Fibroblast of gingiva (primary cell): ENCODE results near the gene UTF1.

ENCODE experiments used
- DNase-seq: peaks from one replicate; pipeline ENCODE4 v3.0.0-alpha.2; 2011; ENCODE audit warnings: low read depth

Gene UTF1

GRCh38 chr10:133247681-133248333, 17.8 kb downstream of the UTF1 start:
- no peak for DNase-seq

- no peak for DNase-seq
Observed at GRCh38 chr10:133248334-133248715, 18.3 kb downstream of the UTF1 start.

GRCh38 chr10:133249094-133249780, 19.2 kb downstream of the UTF1 start:
- no peak for DNase-seq

GRCh38 chr10:133249975-133250754, 20.1 kb downstream of the UTF1 start:
- no peak for DNase-seq

GRCh38 chr10:133251388-133252222, 21.6 kb downstream of the UTF1 start:
- no peak for DNase-seq

GRCh38 chr10:133252223-133252552, 22.2 kb downstream of the UTF1 start:
- DNase-seq: no peak

- no peak for DNase-seq
Observed at GRCh38 chr10:133253361-133253955, 23.4 kb downstream of the UTF1 start.

GRCh38 chr10:133254421-133255120, 24.6 kb downstream of the UTF1 start:
- DNase-seq: no peak

GRCh38 chr10:133255323-133255722, 25.3 kb downstream of the UTF1 start:
- no peak for DNase-seq

GRCh38 chr10:133257489-133258065, 27.6 kb downstream of the UTF1 start:
- DNase-seq: no peak

GRCh38 chr10:133258066-133258817, 28.2 kb downstream of the UTF1 start:
- DNase-seq: no peak

- peak; percentile 99 for DNase-seq
Observed at GRCh38 chr10:133258818-133259601, 29.0 kb downstream of the UTF1 start.

GRCh38 chr10:133259602-133259989, 29.6 kb downstream of the UTF1 start:
- DNase-seq: no peak

GRCh38 chr10:133260895-133261725, 31.1 kb downstream of the UTF1 start:
- DNase-seq: peak; percentile 44

GRCh38 chr10:133261726-133262325, 31.8 kb downstream of the UTF1 start:
- peak; percentile 60 for DNase-seq

GRCh38 chr10:133262696-133263095, 32.7 kb downstream of the UTF1 start:
- no peak for DNase-seq

- DNase-seq: no peak
Observed at GRCh38 chr10:133263674-133264073, 33.7 kb downstream of the UTF1 start.

- DNase-seq: no peak
Observed at GRCh38 chr10:133264461-133264860, 34.4 kb downstream of the UTF1 start.
